ENCODE data around the gene GALNT5.
"Not testable (repeated sequence)": the region's sequence is repeated elsewhere in the genome, so short reads cannot be mapped to it uniquely, and the experiment has no call there.

Gene GALNT5

GRCh38 chr2:157327621-157328500, 70.4 kb downstream of the GALNT5 start:
- DNase-seq (ENCODE audit: low spot score): peak; percentile 92

GRCh38 chr2:157329524-157329923, 72.0 kb downstream of the GALNT5 start:
- no peak for DNase-seq (ENCODE audit: low spot score)

- DNase-seq (ENCODE audit: low spot score): peak; percentile 45
These were observed 76.0 kb downstream of the GALNT5 start for GRCh38 chr2:157333304-157334047.

- no peak for DNase-seq (ENCODE audit: low spot score)
These were observed 76.8 kb downstream of the GALNT5 start for GRCh38 chr2:157334335-157334734.

- DNase-seq (ENCODE audit: low spot score): no peak
These were observed 77.3 kb downstream of the GALNT5 start for GRCh38 chr2:157334797-157335196.

- DNase-seq (ENCODE audit: low spot score): peak; percentile 71
These were observed 78.9 kb downstream of the GALNT5 start for GRCh38 chr2:157336137-157337010.

- no peak for DNase-seq (ENCODE audit: low spot score)
These were observed 80.5 kb downstream of the GALNT5 start for GRCh38 chr2:157337978-157338377.

- no peak for DNase-seq (ENCODE audit: low spot score)
These were observed 82.6 kb downstream of the GALNT5 start for GRCh38 chr2:157339965-157340655.

GRCh38 chr2:157341381-157341780, 83.9 kb downstream of the GALNT5 start:
- not testable (repeated sequence) for DNase-seq (ENCODE audit: low spot score)

- no peak for DNase-seq (ENCODE audit: low spot score)
These were observed 88.3 kb downstream of the GALNT5 start for GRCh38 chr2:157345647-157346389.

GRCh38 chr2:157348291-157348921, 90.9 kb downstream of the GALNT5 start:
- no peak for DNase-seq (ENCODE audit: low spot score)

GRCh38 chr2:157349949-157350515, 92.5 kb downstream of the GALNT5 start:
- DNase-seq (ENCODE audit: low spot score): no peak

GRCh38 chr2:157355618-157356017, 98.1 kb downstream of the GALNT5 start:
- no peak for DNase-seq (ENCODE audit: low spot score)

- no peak for DNase-seq (ENCODE audit: low spot score)
These were observed 102.1 kb downstream of the GALNT5 start for GRCh38 chr2:157359628-157360027.

- DNase-seq (ENCODE audit: low spot score): no peak
These were observed 104.0 kb downstream of the GALNT5 start for GRCh38 chr2:157361526-157361925.

- DNase-seq (ENCODE audit: low spot score): no peak
These were observed 105.1 kb downstream of the GALNT5 start for GRCh38 chr2:157362627-157363026.

GRCh38 chr2:157363612-157364101, 106.2 kb downstream of the GALNT5 start:
- no peak for DNase-seq (ENCODE audit: low spot score)

Data from CD4-positive, alpha-beta T cell treated with Interleukin-2 at 100 ng/mL for 4 hours (primary cell).